ENCODE results near the gene HNRNPAB. TPM values are rescaled to one million over a fixed set of nuclear protein-coding genes. Genes with fewer than 3 reads are reported as not detected.
A peak's percentile ranks its signal among the peaks of the same experiment; 100 is the strongest.

Gene HNRNPAB
- total RNA-seq, 1 experiment from 2014 or later: 547 TPM

GRCh38 chr5:178210686-178211085, 6.4 kb downstream of the HNRNPAB start:
- no peak overlapping the region for H2BK5ac ChIP-seq (ENCODE audit: insufficient read length, low read length)
- H3K27ac ChIP-seq (ENCODE audit: insufficient read length, low read depth, low read length): no peak overlapping the region
- H3K4me1 Mint-ChIP-seq: peaks cover 22 to 37% of the 10 kb centered on the region in 2 experiments
- no peak overlapping the region for H3K9ac ChIP-seq (ENCODE audit: extremely low read depth, insufficient read length, low read length)
- no peak overlapping the region for H3K4me2 ChIP-seq (ENCODE audit: insufficient read depth, insufficient read length, low read length)
- H3K27me3 Mint-ChIP-seq (ENCODE audit: low read depth): peaks cover 12% of the 10 kb centered on the region; the same call in 1 of the 2 replicates
- no peak overlapping the region for H4K8ac ChIP-seq (replicated peaks; ENCODE audit: insufficient read length, low read depth, low read length)
- no peak for TF ChIP-seq CTCF (conservative IDR thresholded peaks at IDR 0.05)
- peaks cover 68 to 99% (median 94%) of the 10 kb centered on the region in 3 experiments for H3K36me3 Mint-ChIP-seq (ENCODE audit: insufficient read depth in 1 of 3, low read depth in 3 of 3)
- no peaks in the 10 kb centered on the region for H3K9me3 Mint-ChIP-seq
- H2BK120ac ChIP-seq (ENCODE audit: low read depth, low read length, poor library complexity, severe bottlenecking): no peak overlapping the region
- H3K79me1 ChIP-seq (ENCODE audit: insufficient read depth, low read depth, low read length, poor library complexity, severe bottlenecking): peaks cover 9% of the 10 kb centered on the region
- no peak overlapping the region for H3K56ac ChIP-seq (ENCODE audit: insufficient read length, low read depth, low read length)
- H3K18ac ChIP-seq (ENCODE audit: insufficient read length, low read depth, low read length): no peak overlapping the region
- H3K23me2 ChIP-seq (ENCODE audit: insufficient read length, low read depth, low read length, poor library complexity, severe bottlenecking): peaks cover 7% of the 10 kb centered on the region
- peaks cover 17% of the 10 kb centered on the region for H3K79me2 ChIP-seq (ENCODE audit: insufficient read depth, low read length)
- H2BK20ac ChIP-seq (ENCODE audit: low read depth, low read length, poor library complexity, severe bottlenecking): no peak overlapping the region
- no CpG with 5 or more reads among the region's 5 CpGs for WGBS (ENCODE audit: extremely low coverage, insufficient read length, low lambda C conversion rate)
- H3K4me1 ChIP-seq (ENCODE audit: insufficient read depth, low read length): no peaks in the 10 kb centered on the region; the same call in 1 of the 2 replicates
- no peak overlapping the region for H3K23ac ChIP-seq (ENCODE audit: insufficient read length, low read depth, low read length)
- H3K27me3 ChIP-seq (ENCODE audit: insufficient read depth, low read length): no peaks in the 10 kb centered on the region
- no peak overlapping the region for H2BK15ac ChIP-seq (ENCODE audit: low read depth, low read length)
- H3K4me3 Mint-ChIP-seq: no peak overlapping the region
- H3K4ac ChIP-seq (ENCODE audit: low read depth, low read length): no peak overlapping the region
- H4K20me1 ChIP-seq (ENCODE audit: control insufficient read depth, insufficient read depth, insufficient read length): no peaks in the 10 kb centered on the region
- H2BK12ac ChIP-seq (ENCODE audit: insufficient read length, low read depth, low read length): no peak overlapping the region
- no peak overlapping the region for H4K91ac ChIP-seq (ENCODE audit: insufficient read length, low read depth, low read length)
- no peak overlapping the region for H2AK5ac ChIP-seq (ENCODE audit: insufficient read length, low read length)
- H4K5ac ChIP-seq (ENCODE audit: insufficient read length, low read depth, low read length): no peak overlapping the region
- no peak overlapping the region for H2AFZ ChIP-seq (ENCODE audit: low read length)
- H3T11ph ChIP-seq (ENCODE audit: low read length): no peak overlapping the region
- DNase-seq: no peak
- H3K14ac ChIP-seq (ENCODE audit: insufficient read depth, low read length): no peak overlapping the region
- H3K27ac Mint-ChIP-seq: peak overlapping the region in 2 of 3 experiments; percentile 57 to 80; a peak in 1 of 7 replicates
- no peaks in the 10 kb centered on the region for H3K9me3 ChIP-seq (ENCODE audit: control insufficient read depth, low read depth, low read length)
